Muscle of back (tissue), 11 donors: ENCODE data around the gene NTM. TPM values are rescaled to one million over a fixed set of nuclear protein-coding genes. Genes with fewer than 3 reads are reported as not detected.
A peak's percentile ranks its signal among the peaks of the same experiment; 100 is the strongest.

Source experiments
- DNase-seq, 3 donors: peaks; one replicate each; pipeline versions ENCODE4 v3.0.0 to v3.0.0-alpha.2; 2013
- polyA plus RNA-seq, 10 donors: library from polyadenylated mRNA; unstranded; fragments of 120-200 nt; gene quantifications; one replicate each; pipeline ENCODE4 v1.2.1, GENCODE V29; 2013; ENCODE audit not compliant: insufficient read length in 10 of 10

The NTM gene
- polyA plus RNA-seq, 10 donors, result 12.7 to 28.4 (median 21.0) TPM

GRCh38 chr11:131955904-131956303 lies 585.5 kb downstream of the NTM start:
- DNase-seq, result no peak

- peak in 1 of 3 donors; percentile 69 for DNase-seq
Measured at GRCh38 chr11:131957201-131957600, 586.8 kb downstream of the NTM start.

GRCh38 chr11:131957875-131958274 lies 587.5 kb downstream of the NTM start:
- no peak for DNase-seq

GRCh38 chr11:131962818-131963217 lies 592.4 kb downstream of the NTM start:
- DNase-seq, result no peak

- DNase-seq, result no peak
Measured at GRCh38 chr11:131964698-131965483, 594.5 kb downstream of the NTM start.

GRCh38 chr11:131965504-131965903 lies 595.1 kb downstream of the NTM start:
- DNase-seq, result no peak

- no peak for DNase-seq
Measured at GRCh38 chr11:131966667-131967066, 596.3 kb downstream of the NTM start.

GRCh38 chr11:131969261-131969660 lies 598.8 kb downstream of the NTM start:
- no peak for DNase-seq

- no peak for DNase-seq
Measured at GRCh38 chr11:131973061-131973460, 602.6 kb downstream of the NTM start.

GRCh38 chr11:131975619-131976018 lies 605.2 kb downstream of the NTM start:
- no peak for DNase-seq

GRCh38 chr11:131976021-131976420 lies 605.6 kb downstream of the NTM start:
- DNase-seq, result no peak

- DNase-seq, result peak in 1 of 3 donors; percentile 4
Measured at GRCh38 chr11:131977231-131977630, 606.8 kb downstream of the NTM start.

- DNase-seq, result peak in 1 of 3 donors; percentile 31
Measured at GRCh38 chr11:131977854-131978253, 607.4 kb downstream of the NTM start.

- no peak for DNase-seq
Measured at GRCh38 chr11:131978351-131978750, 607.9 kb downstream of the NTM start.

GRCh38 chr11:131979364-131979763 lies 608.9 kb downstream of the NTM start:
- no peak for DNase-seq

- DNase-seq, result no peak
Measured at GRCh38 chr11:131980199-131980598, 609.8 kb downstream of the NTM start.

GRCh38 chr11:131980888-131981668 lies 610.7 kb downstream of the NTM start:
- peak in 2 of 3 donors; percentile 10 to 58 for DNase-seq

GRCh38 chr11:131982154-131982553 lies 611.7 kb downstream of the NTM start:
- peak in 1 of 3 donors; percentile 22 for DNase-seq

- DNase-seq, result peak; percentile 73 to 91 (median 79)
Measured at GRCh38 chr11:131985846-131986301, 615.5 kb downstream of the NTM start.

- no peak for DNase-seq
Measured at GRCh38 chr11:131987703-131988102, 617.3 kb downstream of the NTM start.

GRCh38 chr11:131991606-131992005 lies 621.2 kb downstream of the NTM start:
- DNase-seq, result no peak

- DNase-seq, result no peak
Measured at GRCh38 chr11:131993246-131993645, 622.8 kb downstream of the NTM start.

GRCh38 chr11:131998020-131998419 lies 627.6 kb downstream of the NTM start:
- no peak for DNase-seq
